AML-193 (cell line): ENCODE results near the gene DDX42.

Experiments
- DNase-seq, 2 experiments: peaks; one replicate each; lab custom pipeline; 2025; lab: John Stamatoyannopoulos, UW

Gene DDX42, protein sequence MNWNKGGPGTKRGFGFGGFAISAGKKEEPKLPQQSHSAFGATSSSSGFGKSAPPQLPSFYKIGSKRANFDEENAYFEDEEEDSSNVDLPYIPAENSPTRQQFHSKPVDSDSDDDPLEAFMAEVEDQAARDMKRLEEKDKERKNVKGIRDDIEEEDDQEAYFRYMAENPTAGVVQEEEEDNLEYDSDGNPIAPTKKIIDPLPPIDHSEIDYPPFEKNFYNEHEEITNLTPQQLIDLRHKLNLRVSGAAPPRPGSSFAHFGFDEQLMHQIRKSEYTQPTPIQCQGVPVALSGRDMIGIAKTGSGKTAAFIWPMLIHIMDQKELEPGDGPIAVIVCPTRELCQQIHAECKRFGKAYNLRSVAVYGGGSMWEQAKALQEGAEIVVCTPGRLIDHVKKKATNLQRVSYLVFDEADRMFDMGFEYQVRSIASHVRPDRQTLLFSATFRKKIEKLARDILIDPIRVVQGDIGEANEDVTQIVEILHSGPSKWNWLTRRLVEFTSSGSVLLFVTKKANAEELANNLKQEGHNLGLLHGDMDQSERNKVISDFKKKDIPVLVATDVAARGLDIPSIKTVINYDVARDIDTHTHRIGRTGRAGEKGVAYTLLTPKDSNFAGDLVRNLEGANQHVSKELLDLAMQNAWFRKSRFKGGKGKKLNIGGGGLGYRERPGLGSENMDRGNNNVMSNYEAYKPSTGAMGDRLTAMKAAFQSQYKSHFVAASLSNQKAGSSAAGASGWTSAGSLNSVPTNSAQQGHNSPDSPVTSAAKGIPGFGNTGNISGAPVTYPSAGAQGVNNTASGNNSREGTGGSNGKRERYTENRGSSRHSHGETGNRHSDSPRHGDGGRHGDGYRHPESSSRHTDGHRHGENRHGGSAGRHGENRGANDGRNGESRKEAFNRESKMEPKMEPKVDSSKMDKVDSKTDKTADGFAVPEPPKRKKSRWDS

DNA sequence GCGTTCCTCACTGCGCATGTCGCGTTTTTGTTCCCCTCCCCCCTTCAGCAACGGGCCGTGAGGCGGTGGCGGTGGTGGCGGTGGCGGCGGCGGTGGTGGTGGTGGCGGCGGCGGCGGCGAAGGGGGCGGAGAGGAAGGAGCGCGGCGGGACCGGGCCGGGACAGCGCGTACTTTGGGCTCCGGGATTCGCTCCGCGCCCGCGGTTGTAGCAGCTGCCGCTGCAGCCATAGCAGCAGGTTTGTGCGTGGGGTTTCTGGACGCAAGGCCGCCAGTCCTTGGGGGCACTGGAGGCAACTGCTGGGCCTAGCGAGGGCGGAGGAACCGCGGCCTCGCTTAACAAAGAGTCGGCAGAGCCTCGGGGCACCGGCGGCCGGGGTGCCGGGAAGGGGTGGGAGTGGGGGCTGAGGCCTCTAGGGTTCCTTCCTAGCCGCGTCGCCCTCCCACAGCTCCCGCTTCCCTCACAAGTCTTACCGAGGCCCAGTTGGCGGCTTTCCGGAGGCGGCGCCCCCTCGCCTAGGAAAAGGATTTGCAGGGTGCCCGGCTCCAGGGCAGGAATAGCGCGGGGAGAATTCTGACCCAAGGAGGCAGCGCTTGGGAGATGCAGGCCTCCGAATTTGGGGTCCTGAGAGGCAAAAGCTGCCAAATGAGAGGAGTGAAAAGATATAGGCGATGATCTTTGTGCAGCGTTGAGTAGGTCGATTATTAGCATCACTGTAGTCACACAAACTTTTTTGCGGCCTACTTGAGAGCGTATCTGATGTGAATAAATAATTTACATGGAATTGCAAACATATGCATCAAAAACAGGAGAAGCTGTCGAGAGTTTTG is at the start of gene DDX42:
Gene DDX42, plus strand, starts transcription at position 30 of the 828 bp plus-strand sequence. CDS start 12,880 bp downstream, outside the sequence.
- peak in 1 of 2 experiments; percentile 72 for DNase-seq

DNA sequence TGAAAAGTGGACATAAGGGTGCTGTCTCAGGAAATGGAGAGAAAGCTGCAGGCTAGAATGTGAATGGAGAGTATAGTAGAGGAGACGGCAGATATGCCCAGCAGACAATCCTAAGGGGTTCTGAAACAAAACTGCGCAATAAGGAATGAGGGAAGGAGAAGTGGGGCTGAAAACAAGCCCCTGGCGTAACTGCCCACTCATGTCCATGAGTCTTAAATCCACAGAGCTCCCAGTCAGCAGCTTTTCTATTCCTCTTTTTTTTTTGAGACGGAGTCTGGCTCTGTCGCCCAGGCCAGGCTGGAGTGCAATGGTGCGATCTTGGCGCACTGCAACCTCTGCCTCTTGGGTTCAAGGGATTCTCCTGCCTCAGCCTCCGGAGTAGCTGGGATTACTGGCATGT is 38.3 kb upstream of the DDX42 start:
- DNase-seq = no peak

DNA sequence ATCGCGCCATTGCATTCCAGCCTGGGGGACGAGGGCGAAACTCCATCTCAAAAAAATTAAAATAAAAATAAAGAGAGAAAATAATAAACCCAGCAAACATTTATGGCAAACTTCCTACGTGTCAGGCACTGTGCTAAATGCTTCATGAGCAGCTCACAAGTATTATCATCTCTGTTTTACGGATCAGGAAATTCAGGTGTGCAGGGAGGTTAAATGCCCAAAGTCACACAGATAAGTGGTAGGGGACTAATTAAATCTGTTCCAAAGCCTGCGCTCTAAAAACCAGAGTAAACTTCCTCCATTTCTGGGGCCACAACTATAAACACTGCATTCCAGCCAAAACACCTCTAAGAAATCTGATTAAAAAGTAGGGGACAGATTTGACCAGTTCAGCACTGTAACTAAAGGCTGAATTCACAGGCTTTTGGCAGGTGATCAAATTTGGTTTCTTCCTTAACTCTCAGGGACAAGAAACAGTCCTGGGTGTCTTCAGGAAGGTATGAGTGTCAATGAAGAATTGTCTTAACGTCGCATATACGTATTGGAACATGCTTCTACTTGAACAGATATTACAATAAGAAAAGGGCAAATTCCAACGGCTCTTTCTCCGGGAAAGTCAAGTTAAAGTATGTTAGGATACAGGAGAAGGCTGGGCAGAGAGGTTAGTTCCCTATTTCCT is 33.4 kb upstream of the DDX42 start:
- DNase-seq = peak; percentile 50 to 55

DNA sequence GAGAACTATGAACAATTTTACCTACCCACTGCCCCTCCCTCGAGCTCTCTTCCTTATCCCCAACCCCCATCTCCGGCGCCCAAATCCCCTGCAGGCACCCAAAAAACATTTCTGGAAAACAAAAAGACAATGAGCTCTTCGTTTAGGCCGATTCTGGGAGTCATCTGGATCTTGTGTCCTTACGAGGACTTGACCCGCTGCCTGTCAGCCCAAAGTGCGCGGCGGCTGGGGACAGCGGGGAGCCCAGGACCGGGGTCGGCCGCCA is 32.9 kb upstream of the DDX42 start:
- peak in 1 of 2 experiments; percentile 54 for DNase-seq

DNA sequence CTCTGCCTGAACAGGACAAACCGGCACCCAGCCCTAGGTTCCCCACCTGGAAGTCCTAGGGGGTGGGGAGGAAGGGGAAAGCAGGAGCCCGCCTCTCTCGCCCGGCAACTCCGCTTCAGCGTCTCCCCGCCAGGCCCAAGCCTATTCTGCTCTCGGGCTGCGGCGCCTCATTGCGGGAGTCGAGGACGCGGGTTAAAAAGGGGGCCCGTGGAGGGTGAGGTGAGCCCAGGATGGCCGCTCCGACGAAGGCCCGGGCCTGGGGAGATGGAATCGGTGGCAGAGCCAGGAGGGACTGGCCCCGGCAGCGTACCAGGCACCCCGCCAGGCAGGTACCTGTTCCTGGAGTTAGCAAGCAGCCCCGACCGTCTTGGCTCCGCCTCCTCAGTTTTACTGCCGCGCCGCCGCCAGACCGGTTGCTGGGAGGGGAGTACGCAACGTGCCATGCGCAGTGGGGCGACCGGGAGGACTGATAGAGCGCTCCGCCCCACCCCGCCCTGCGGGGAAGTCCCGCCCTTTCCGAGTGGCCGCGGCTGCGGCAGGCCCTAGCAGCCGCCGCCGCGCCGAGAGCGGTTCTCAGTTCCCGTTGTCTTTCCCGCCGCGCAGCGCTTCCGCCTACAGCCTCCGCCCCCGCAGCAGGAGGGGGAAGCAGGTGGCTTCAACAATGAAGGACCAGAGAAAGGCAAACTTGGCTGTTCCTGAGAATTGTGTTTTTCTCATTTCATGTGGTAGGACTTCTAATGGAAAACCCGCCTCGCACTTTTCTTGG is 32.4 kb upstream of the DDX42 start, which contains the start of gene STRADA:
Gene STRADA, minus strand, starts transcription at position 392 of the 766 bp plus-strand sequence. CDS start 13,430 bp downstream, outside the sequence.
- DNase-seq = peak; percentile 99

DNA sequence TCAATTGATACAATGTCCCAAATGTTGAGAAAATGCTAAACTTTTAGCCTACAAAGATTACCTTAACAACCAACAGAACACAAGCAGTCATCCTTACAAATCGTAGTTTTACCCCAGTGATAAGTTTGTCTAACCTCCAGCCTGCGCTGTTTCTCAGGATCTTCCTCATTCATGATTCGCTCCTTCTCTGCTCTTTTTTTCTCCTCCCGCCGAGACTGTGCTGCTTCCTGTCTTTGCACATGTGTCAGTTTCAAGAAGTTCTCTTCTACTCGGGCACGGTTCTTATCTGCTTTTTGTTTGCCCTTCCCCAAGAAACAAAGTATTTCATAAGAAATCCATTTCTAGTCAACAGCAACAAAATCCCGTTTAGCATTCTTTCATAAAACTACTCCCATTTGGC is 22.2 kb upstream of the DDX42 start:
- DNase-seq = peak; percentile 34 to 39

DNA sequence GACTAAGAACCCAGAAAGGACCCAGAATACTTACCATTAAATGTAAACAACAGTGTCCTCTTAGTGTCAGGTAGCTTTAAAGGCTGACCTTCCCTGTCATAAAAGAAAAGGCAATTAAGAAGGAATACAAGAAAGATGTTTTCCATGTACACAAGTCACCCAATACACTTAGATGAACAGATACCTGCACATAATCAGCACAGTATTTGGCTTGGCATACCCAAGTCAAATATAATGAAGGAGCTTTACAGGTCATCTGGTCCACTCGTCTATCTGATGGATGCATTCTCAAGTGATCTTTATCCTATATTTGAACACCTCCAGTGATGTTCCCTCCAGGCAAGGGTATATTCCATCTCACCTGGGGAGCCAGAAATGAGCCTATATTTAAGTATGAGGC is 21.3 kb upstream of the DDX42 start:
- DNase-seq = no peak

DNA sequence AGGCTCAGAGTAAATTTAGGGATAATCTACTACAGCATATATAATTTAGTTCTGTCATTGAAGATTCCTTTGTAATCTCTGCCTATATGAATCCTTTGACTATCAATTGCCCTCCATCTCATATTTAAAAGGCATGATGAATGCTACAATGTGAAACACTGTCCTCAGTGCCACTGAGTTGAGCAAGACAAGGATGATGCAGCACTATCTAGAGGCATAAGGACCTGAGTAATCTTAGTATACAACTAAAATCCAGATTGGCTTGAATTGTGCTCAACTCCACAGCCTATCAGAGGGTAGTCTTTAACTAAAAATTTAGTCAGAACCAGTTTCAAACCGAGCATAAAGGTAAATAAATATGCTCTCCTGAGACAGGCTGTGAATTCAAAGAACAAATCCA is 20.8 kb upstream of the DDX42 start:
- peak; percentile 59 to 65 for DNase-seq

DNA sequence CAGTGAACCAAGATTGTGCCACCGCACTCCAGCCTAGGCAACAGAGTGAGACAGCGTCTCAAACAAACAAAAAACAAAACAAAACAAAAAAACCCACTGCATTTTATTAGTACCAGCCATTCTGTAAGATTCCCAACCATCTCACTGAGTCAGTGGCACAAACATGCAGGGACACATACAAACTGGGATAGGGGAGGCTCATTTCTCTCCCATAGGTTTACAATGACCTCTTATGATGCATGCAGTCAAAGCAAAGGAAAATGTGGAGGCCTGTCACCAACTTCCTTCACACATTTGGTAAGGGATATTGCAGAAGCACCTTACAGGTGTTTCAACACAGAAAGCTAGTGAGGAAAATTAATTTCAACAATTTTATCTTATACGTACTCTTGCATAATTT is 19.9 kb upstream of the DDX42 start:
- no peak for DNase-seq

DNA sequence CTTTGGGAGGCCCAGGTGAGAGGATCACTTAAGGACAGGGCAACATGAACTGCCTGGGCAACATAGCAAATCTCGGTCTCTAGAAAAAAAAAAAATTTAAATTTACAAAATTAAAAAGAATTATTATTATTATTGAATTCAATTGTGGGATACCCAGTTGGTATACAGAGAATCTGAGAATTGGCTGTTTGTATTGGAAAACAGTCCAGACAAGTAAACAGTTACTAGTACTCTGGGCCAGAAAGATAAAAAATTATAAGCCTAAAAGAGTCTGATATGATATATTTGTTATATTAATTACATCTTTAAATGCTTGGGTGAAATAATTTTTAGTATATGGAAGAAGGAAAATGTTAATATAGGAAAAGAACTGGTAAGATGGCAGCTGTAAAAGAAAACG is 15.5 kb upstream of the DDX42 start:
- DNase-seq = no peak

DNA sequence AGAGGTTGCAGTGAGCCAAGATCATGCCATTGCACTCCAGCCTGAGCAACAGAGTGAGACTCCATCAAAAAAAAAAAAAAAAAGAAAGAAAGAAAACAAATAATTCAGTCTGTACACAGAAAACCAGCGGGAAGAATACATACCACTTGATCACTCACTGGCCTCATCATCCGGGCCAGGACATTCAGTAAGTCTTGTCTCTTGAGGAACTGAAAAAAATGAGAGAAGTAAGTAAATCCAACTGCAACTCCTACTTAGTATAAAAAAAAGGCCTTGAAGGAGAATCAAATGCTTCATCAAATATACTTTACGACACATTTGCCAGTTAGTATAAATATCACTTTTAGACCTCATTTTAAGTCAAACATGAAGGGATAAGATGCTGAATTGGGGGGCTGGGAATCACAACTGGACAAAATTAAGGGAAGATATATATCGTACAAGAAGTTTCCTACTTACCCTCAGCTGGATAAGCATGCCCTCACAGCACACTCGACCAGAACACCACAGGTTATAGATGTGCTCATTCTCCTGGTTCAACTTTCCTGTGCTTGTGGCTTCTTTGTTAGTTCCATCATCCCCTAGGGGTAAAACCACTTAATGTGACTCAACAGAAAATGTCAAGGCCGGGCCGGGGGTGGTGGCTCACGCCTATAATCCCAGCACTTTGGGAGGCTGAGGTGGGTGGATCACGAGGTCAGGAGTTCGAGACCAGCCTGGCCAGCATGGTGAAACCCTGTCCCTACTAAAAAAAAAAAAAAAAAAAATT is 13.0 kb upstream of the DDX42 start:
- DNase-seq = no peak

DNA sequence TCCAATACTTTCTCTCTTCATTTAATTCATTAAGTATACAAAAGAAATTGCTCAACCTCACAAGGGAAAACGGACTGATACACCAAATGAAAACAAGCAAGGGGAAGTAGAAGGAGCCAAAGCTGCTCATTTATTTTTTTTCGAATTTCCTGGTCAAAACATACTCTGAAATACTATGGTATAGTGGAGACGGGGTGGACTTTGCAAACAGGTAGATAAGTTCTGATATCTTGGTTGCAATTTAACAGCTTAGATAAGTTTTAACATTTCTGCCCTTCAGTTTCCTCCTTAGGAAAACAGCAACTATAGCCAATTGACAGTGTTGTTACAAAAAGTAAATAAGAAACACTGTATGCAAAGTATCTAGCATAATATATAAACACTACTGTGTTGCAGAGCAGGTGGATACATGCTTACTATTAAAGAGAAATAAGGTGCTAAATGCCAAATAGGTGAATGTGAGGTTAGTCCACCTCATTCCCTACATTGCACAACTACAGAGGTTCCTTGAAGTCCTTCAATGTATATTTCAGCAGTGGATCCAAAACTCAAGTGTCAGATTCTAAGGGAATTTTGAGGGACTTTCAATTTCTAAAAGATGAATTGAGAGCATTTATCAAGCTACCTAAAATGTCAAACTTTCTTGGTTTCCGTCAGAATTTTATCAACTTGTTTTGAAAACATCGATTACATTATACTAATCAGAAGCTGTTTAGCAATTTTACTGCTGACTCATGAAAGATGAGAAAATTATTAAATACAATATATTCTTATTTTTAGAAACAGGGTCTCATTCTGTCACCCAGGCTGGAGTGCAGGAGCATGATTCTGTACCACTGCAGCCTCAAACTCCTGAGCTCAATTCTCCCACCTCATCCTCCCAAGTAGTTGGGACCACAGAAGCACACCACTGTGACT is 11.6 kb upstream of the DDX42 start:
- no peak for DNase-seq

DNA sequence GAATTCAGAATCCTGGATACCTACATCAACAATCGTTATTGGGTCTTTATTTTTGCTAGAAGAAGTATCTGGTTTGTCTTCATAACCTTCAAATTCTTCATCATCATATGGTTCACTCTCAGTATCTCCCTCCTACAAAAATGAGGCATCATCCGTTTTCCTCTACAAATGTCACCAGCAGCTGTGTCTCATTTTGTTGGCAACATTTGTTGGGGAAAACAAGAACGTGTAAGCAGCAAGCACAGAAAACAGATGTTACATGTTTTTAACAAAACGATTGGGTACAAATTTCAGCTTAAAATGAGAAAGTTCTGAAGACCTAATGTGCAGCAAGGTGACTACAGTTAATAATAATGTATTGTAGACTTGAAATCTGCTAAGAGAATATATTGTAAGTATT is 9.3 kb upstream of the DDX42 start:
- no peak for DNase-seq

DNA sequence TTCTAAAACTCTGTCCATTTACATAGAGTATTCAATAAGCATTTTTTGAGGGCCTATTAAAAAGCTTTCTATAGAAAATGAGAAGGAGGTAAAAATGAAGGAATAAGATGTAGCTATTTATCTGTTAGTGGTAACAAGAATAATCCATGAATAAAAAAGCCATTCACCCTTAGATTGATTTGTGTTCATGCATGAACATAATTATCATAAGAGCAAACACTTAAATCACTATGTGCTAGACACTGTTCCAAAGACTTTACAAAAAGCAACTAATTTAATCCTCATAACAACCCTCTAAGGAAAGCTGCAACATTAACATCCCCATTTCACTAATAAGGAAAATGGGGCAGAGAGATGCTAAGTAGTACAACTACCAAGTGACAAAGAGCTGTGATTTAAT is 7.2 kb upstream of the DDX42 start:
- DNase-seq = no peak

DNA sequence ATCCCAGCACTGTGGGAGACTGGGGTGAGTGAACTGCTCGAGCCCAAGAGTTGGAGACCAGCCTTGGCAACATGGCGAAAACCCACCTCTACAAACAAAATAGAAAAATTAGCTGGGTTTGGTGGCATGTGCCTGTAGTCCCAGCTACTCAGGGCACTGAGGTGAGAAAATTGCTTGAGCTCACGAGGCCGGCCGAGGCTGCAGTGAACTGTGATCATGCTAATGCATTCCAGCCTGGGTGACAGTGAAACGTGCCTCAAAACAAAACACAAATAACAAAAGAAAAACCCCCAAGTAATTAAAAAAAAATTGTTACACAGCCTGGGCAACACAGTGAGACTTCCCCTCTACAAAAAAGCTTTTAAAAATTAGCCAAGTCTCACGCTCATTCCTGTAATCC is 5.5 kb upstream of the DDX42 start:
- DNase-seq = no peak

DNA sequence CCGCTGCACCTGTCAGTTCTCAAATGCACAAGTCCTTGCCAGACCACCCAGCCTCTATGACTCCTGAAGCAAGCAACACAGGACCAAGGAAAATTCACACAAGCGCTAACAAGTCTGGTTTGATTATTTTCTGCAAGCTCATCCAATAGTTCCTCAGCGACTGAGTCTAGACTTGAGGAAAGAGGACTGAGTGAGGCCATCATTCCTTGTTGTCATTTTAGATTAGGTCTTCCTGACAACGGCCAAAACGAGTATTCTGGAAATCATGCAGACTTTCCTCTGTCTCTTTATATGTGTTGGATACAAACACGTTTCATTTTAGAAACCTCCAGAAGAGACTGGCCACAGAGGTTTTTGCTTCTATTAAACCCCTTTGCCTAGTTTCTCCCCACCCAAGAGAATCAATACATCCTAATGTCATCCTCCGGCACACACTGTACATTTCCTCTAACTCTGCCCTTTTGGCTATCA is 1.1 kb upstream of the DDX42 start:
- DNase-seq = peak in 1 of 2 experiments; percentile 22

DNA sequence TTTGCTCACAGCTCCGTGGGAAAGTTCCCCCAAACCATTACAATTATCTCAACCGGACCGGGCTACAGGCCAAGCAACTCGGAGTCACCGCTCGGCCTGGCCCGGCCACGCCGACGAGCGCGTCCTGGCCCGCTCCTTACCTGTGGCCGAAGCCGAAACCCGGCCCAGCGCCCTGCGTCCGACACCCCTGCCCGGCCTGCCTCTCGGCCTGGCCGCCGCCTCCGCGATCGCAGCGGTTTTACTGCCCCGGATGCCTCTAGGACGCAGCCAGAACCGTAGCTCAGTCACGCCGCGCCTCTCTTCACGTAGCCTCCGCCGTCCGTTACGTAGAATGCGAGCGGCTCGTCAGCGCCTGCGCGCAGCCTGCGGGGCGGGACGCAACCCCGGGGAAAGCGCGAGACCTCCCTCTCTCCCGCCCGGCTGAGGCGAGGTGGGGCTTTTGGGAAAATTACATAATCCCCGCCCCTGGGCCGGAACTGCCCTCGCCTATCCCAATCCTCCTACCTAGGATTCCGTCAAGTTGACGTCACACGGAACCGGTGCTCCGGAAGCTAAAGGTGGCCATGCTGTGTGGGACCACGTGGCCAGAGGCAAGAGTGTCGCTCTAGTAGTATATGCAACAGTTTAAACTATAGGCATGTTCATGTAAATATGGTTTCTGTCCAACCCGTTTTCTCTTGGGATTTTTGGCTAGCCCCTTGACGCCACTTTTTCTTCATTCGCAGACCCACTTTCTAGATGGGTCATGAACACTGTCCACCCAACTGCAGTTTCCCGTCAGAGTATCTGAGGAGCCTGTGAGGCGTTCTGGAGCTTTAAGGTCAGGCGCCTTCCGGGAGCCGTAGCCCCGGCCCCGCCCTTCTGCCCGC is 464 bp upstream of the DDX42 start, which contains the start of gene CCDC47:
Gene CCDC47, minus strand, starts transcription at position 326 of the 869 bp plus-strand sequence. CDS start 7,422 bp downstream, outside the sequence.
- peak; percentile 99 for DNase-seq

DNA sequence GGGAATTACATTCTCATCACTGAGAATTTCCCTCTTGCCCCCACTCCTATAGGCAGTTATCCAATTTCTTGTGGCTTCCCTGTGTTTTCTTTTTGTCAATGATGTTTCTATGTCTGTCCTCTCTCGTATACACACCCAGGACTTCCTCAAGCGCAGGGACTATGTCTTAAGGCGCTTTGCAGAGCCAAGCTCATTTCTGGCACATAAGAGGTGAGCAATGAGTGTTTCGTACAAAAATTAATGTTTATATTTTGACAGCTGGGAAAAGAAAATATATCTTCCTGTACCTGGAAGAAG is 947 bp downstream of the DDX42 start:
- peak; percentile 35 to 48 for DNase-seq
